HepG2 (cell line): Measurements from ENCODE around the gene ANKRD13C. TPM values are rescaled to one million over a fixed set of nuclear protein-coding genes. Genes with fewer than 3 reads are reported as not detected.

ENCODE experiments used
- ARNT ChIP-seq: fragments of 450-650 bp; IDR thresholded peaks from 2 replicates; pipeline ENCODE4 v1.6.1; 2017
- CBFB ChIP-seq: sonication (generic); formaldehyde crosslinking; IDR thresholded peaks from 2 replicates; pipeline ENCODE4 v1.4.0; 2020; ENCODE audit warnings: missing genetic modification reagents
- CEBPB ChIP-seq: IDR thresholded peaks from 2 replicates; pipeline ENCODE4 v1.6.1; 2011; ENCODE audit warnings: low read depth, low read length, improper control_type of control experiment, borderline replicate concordance
- HCFC1 ChIP-seq: fragments of 150-350 bp; IDR thresholded peaks from 2 replicates; pipeline ENCODE4 v1.6.1; 2014; ENCODE audit warnings: low read depth, low read length
- HOXD1 ChIP-seq: sonication (generic); formaldehyde crosslinking; IDR thresholded peaks from 2 replicates; pipeline ENCODE4 v1.5.0; 2020; ENCODE audit warnings: missing genetic modification reagents
- RARG ChIP-seq: sonication (generic); formaldehyde crosslinking; IDR thresholded peaks from 2 replicates; pipeline ENCODE4 v1.4.0; 2020; ENCODE audit warnings: low read depth, mild to moderate bottlenecking, missing genetic modification reagents
- SNAPC2 ChIP-seq: sonication (generic); formaldehyde crosslinking; IDR thresholded peaks from 2 replicates; pipeline ENCODE4 v1.8.1; 2022; ENCODE audit warnings: mild to moderate bottlenecking, missing genetic modification reagents
- polyA plus RNA-seq, 8 experiments: library from polyadenylated mRNA; depleted of rRNA in 3 of 8; stranded (reverse) in 7 of 8; unstranded in 1 of 8; fragments of >200 nt; fragmentation: Illumina TruSeq in 4 of 8; extraction: Trizol in 4 of 8; gene quantifications; 2 replicates each; pipeline versions ENCODE4 v1.2.1 to v1.2.3, GENCODE V29; 2011 to 2016; ENCODE audit warnings: low read depth in 4 of 8, missing spikeins in 1 of 8, mixed read lengths in 1 of 8; ENCODE audit not compliant: insufficient read depth in 1 of 8
- total RNA-seq, 5 experiments: library from RNA; depleted of rRNA; stranded (reverse); fragments of >200 nt; fragmentation: Illumina TruSeq; extraction: Trizol; gene quantifications; 2 replicates each; pipeline ENCODE4 v1.2.3, GENCODE V29; 2016; ENCODE audit warnings: low read depth in 1 of 5
- TF ChIP-seq, protein P1 (sequence below): sonication (generic); formaldehyde crosslinking; IDR thresholded peaks from 2 replicates; pipeline ENCODE4 v1.4.0; 2020; ENCODE audit warnings: mild to moderate bottlenecking, missing genetic modification reagents
- TF ChIP-seq, protein P2 (sequence below): sonication (generic); formaldehyde crosslinking; IDR thresholded peaks from 2 replicates; pipeline ENCODE4 v1.5.1; 2020; ENCODE audit warnings: mild to moderate bottlenecking, missing genetic modification reagents
- TF ChIP-seq, protein P3 (sequence below): sonication (generic); formaldehyde crosslinking; IDR thresholded peaks from 2 replicates; pipeline ENCODE4 v1.4.0; 2020; ENCODE audit warnings: missing genetic modification reagents
- TF ChIP-seq, protein P4 (sequence below): sonication (generic); formaldehyde crosslinking; conservative IDR thresholded peaks from 2 replicates; pipeline ENCODE4 v1.8.0; 2022; ENCODE audit warnings: low read depth, missing genetic modification reagents
- TF ChIP-seq, protein P5 (sequence below): sonication (generic); formaldehyde crosslinking; IDR thresholded peaks from 2 replicates; pipeline ENCODE4 v1.4.0; 2020; ENCODE audit warnings: missing genetic modification reagents

Gene ANKRD13C
- total and polyA plus RNA-seq, 2 of the 13 experiments (the other 11 are each of a cell fraction or from before 2014, with no cell fraction given) = 6.2 to 17.6 TPM

DNA sequence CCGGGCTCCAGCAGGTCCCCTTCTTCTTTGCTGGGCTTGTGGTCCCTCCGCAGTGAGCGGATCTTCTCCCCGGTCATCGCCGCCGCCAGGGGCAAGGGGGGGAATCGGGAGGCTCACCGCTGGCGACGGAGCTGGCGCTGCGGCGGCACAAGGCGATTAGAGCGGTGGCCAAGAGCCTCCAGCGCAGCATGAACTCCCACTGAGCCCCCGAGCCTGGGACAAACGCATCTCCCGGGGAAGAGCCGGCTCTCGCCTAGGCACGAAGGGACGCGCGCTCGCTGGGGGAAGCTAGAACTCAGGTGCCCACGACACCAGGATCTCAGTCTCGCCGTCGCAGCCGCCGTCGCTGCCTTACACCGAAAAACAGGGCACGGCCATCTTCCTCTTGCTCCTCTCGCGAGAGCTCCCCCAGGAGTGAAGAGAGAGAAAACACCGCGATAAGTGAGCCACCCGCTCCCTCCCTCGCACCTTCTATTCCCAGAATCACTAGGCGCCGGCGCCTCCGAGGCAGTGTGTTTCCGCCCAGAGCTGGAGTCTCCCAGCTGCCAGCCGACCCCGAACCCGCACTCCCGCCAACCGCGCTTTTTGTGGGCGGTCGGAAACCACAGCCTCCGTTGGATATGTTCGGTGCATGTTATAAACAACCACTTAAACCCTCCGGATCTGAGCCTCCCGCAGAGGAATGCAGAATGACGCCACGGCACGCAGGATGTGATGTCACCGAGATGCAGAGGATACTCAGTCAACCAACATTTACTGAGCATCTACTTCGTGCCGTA is at the start of gene ANKRD13C (continued):
- TF ChIP-seq, protein P1, sequence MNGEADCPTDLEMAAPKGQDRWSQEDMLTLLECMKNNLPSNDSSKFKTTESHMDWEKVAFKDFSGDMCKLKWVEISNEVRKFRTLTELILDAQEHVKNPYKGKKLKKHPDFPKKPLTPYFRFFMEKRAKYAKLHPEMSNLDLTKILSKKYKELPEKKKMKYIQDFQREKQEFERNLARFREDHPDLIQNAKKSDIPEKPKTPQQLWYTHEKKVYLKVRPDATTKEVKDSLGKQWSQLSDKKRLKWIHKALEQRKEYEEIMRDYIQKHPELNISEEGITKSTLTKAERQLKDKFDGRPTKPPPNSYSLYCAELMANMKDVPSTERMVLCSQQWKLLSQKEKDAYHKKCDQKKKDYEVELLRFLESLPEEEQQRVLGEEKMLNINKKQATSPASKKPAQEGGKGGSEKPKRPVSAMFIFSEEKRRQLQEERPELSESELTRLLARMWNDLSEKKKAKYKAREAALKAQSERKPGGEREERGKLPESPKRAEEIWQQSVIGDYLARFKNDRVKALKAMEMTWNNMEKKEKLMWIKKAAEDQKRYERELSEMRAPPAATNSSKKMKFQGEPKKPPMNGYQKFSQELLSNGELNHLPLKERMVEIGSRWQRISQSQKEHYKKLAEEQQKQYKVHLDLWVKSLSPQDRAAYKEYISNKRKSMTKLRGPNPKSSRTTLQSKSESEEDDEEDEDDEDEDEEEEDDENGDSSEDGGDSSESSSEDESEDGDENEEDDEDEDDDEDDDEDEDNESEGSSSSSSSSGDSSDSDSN = peak; percentile 97
- TF ChIP-seq, protein P2, sequence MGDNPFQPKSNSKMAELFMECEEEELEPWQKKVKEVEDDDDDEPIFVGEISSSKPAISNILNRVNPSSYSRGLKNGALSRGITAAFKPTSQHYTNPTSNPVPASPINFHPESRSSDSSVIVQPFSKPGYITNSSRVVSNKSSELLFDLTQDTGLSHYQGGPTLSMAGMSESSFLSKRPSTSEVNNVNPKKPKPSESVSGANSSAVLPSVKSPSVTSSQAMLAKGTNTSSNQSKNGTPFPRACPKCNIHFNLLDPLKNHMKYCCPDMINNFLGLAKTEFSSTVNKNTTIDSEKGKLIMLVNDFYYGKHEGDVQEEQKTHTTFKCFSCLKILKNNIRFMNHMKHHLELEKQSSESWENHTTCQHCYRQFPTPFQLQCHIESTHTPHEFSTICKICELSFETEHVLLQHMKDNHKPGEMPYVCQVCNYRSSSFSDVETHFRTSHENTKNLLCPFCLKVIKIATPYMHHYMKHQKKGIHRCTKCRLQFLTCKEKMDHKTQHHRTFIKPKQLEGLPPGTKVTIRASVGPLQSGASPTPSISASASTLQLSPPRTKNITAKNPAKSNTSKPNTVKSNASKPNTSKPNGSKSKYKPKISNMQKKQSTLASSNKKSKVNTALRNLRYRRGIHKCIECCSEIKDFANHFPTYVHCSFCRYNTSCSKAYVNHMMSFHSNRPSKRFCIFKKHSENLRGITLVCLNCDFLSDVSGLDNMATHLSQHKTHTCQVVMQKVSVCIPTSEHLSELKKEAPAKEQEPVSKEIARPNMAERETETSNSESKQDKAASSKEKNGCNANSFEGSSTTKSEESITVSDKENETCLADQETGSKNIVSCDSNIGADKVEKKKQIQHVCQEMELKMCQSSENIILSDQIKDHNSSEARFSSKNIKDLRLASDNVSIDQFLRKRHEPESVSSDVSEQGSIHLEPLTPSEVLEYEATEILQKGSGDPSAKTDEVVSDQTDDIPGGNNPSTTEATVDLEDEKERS (CRISPR knock-in tag) = no peak
- 0 out of 2 replicates have a peak, but pooled peaks have one; percentile 53 for TF ChIP-seq CBFB (CRISPR knock-in tag)
- TF ChIP-seq HOXD1 = no peak; the same call in 1 of the 2 replicates
- TF ChIP-seq, protein P3, sequence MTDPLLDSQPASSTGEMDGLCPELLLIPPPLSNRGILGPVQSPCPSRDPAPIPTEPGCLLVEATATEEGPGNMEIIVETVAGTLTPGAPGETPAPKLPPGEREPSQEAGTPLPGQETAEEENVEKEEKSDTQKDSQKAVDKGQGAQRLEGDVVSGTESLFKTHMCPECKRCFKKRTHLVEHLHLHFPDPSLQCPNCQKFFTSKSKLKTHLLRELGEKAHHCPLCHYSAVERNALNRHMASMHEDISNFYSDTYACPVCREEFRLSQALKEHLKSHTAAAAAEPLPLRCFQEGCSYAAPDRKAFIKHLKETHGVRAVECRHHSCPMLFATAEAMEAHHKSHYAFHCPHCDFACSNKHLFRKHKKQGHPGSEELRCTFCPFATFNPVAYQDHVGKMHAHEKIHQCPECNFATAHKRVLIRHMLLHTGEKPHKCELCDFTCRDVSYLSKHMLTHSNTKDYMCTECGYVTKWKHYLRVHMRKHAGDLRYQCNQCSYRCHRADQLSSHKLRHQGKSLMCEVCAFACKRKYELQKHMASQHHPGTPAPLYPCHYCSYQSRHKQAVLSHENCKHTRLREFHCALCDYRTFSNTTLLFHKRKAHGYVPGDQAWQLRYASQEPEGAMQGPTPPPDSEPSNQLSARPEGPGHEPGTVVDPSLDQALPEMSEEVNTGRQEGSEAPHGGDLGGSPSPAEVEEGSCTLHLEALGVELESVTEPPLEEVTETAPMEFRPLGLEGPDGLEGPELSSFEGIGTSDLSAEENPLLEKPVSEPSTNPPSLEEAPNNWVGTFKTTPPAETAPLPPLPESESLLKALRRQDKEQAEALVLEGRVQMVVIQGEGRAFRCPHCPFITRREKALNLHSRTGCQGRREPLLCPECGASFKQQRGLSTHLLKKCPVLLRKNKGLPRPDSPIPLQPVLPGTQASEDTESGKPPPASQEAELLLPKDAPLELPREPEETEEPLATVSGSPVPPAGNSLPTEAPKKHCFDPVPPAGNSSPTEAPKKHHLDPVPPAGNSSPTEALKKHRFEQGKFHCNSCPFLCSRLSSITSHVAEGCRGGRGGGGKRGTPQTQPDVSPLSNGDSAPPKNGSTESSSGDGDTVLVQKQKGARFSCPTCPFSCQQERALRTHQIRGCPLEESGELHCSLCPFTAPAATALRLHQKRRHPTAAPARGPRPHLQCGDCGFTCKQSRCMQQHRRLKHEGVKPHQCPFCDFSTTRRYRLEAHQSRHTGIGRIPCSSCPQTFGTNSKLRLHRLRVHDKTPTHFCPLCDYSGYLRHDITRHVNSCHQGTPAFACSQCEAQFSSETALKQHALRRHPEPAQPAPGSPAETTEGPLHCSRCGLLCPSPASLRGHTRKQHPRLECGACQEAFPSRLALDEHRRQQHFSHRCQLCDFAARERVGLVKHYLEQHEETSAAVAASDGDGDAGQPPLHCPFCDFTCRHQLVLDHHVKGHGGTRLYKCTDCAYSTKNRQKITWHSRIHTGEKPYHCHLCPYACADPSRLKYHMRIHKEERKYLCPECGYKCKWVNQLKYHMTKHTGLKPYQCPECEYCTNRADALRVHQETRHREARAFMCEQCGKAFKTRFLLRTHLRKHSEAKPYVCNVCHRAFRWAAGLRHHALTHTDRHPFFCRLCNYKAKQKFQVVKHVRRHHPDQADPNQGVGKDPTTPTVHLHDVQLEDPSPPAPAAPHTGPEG (CRISPR knock-in tag) = peak; percentile 44; the same call in 1 of the 2 replicates
- TF ChIP-seq CEBPB = no peak
- no peak for TF ChIP-seq RARG (CRISPR knock-in tag)
- TF ChIP-seq, protein P4, sequence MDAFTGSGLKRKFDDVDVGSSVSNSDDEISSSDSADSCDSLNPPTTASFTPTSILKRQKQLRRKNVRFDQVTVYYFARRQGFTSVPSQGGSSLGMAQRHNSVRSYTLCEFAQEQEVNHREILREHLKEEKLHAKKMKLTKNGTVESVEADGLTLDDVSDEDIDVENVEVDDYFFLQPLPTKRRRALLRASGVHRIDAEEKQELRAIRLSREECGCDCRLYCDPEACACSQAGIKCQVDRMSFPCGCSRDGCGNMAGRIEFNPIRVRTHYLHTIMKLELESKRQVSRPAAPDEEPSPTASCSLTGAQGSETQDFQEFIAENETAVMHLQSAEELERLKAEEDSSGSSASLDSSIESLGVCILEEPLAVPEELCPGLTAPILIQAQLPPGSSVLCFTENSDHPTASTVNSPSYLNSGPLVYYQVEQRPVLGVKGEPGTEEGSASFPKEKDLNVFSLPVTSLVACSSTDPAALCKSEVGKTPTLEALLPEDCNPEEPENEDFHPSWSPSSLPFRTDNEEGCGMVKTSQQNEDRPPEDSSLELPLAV = no peak
- TF ChIP-seq, protein P5, sequence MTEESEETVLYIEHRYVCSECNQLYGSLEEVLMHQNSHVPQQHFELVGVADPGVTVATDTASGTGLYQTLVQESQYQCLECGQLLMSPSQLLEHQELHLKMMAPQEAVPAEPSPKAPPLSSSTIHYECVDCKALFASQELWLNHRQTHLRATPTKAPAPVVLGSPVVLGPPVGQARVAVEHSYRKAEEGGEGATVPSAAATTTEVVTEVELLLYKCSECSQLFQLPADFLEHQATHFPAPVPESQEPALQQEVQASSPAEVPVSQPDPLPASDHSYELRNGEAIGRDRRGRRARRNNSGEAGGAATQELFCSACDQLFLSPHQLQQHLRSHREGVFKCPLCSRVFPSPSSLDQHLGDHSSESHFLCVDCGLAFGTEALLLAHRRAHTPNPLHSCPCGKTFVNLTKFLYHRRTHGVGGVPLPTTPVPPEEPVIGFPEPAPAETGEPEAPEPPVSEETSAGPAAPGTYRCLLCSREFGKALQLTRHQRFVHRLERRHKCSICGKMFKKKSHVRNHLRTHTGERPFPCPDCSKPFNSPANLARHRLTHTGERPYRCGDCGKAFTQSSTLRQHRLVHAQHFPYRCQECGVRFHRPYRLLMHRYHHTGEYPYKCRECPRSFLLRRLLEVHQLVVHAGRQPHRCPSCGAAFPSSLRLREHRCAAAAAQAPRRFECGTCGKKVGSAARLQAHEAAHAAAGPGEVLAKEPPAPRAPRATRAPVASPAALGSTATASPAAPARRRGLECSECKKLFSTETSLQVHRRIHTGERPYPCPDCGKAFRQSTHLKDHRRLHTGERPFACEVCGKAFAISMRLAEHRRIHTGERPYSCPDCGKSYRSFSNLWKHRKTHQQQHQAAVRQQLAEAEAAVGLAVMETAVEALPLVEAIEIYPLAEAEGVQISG = peak; percentile 84
- TF ChIP-seq SNAPC2 (CRISPR knock-in tag) = no peak
- TF ChIP-seq ARNT = no peak
- 0 out of 2 replicates have a peak, but pooled peaks have one; percentile 20 for TF ChIP-seq HCFC1
